Osteoblast (primary cell): ENCODE measurements around the gene MYO1A. TPM values are rescaled to one million over a fixed set of nuclear protein-coding genes. Genes with fewer than 3 reads are reported as not detected.

ENCODE experiments used
- DNase-seq: peaks from one replicate; pipeline ENCODE4 v3.0.0; 2011; ENCODE audit warnings: low spot score, mixed read lengths; ENCODE audit not compliant: insufficient read length; ENCODE audit errors: missing footprints
- H2AFZ ChIP-seq: 2 replicates; pipeline ENCODE4 v1.6.0; 2011; ENCODE audit warnings: mild to moderate bottlenecking, low read length
- H3K27ac ChIP-seq: 2 replicates; pipeline ENCODE4 v1.5.1; 2011; ENCODE audit warnings: mild to moderate bottlenecking, low read depth, low read length, moderate library complexity
- H3K27me3 ChIP-seq: 2 replicates; pipeline ENCODE4 v1.6.0; 2012; ENCODE audit warnings: mild to moderate bottlenecking, control low read depth, inconsistent platforms, low read length, moderate library complexity; ENCODE audit not compliant: insufficient read depth
- H3K36me3 ChIP-seq: 2 replicates; pipeline ENCODE4 v1.5.1; 2011; ENCODE audit warnings: mild to moderate bottlenecking, low read length, control low read depth, moderate library complexity; ENCODE audit not compliant: insufficient read depth
- H3K4me1 ChIP-seq: 2 replicates; pipeline ENCODE4 v1.5.1; 2011; ENCODE audit warnings: mild to moderate bottlenecking, low read length, control low read depth, moderate library complexity; ENCODE audit not compliant: insufficient read depth
- H3K4me2 ChIP-seq: 2 replicates; pipeline ENCODE4 v1.6.0; 2011; ENCODE audit warnings: mild to moderate bottlenecking, low read length; ENCODE audit not compliant: insufficient read depth
- H3K4me3 ChIP-seq: fragments of 200-600 bp; sonication (generic); 3 replicates; pipeline ENCODE4 v1.5.1; 2012; ENCODE audit warnings: mild to moderate bottlenecking, low read length, inconsistent platforms; ENCODE audit not compliant: insufficient read depth
- H3K79me2 ChIP-seq: 2 replicates; pipeline ENCODE4 v1.6.0; 2012; ENCODE audit warnings: mild to moderate bottlenecking, low read length, control low read depth, inconsistent platforms; ENCODE audit not compliant: insufficient read depth
- H3K9me3 ChIP-seq: 2 replicates; pipeline ENCODE4 v1.5.1; 2011; ENCODE audit warnings: low read depth, low read length, control low read depth
- H4K20me1 ChIP-seq: 2 replicates; pipeline ENCODE4 v1.6.0; 2012; ENCODE audit warnings: mild to moderate bottlenecking, low read length, control low read depth; ENCODE audit not compliant: insufficient read depth
- total RNA-seq: library from RNA; depleted of rRNA; stranded (reverse); fragments of >200 nt; gene quantifications from 2 replicates; pipeline ENCODE4 v1.2.3, GENCODE V29; 2012
- TF ChIP-seq, protein P1 (sequence below): IDR thresholded peaks from 2 replicates; pipeline ENCODE4 v1.5.1; 2011; ENCODE audit warnings: mild to moderate bottlenecking, low read depth, low read length, moderate library complexity; ENCODE audit errors: extremely low read depth

MYO1A gene
- total RNA-seq, 1 donor: not detected

- peak; percentile 67 for DNase-seq
- H3K27me3 ChIP-seq: no peaks in the 10 kb centered on the region
- H3K4me2 ChIP-seq: peak overlapping the region; percentile 33
- H3K4me3 ChIP-seq: no peak overlapping the region
- H3K79me2 ChIP-seq: peaks cover 41% of the 10 kb centered on the region
- peaks cover 47% of the 10 kb centered on the region for H4K20me1 ChIP-seq
- TF ChIP-seq, protein P1, sequence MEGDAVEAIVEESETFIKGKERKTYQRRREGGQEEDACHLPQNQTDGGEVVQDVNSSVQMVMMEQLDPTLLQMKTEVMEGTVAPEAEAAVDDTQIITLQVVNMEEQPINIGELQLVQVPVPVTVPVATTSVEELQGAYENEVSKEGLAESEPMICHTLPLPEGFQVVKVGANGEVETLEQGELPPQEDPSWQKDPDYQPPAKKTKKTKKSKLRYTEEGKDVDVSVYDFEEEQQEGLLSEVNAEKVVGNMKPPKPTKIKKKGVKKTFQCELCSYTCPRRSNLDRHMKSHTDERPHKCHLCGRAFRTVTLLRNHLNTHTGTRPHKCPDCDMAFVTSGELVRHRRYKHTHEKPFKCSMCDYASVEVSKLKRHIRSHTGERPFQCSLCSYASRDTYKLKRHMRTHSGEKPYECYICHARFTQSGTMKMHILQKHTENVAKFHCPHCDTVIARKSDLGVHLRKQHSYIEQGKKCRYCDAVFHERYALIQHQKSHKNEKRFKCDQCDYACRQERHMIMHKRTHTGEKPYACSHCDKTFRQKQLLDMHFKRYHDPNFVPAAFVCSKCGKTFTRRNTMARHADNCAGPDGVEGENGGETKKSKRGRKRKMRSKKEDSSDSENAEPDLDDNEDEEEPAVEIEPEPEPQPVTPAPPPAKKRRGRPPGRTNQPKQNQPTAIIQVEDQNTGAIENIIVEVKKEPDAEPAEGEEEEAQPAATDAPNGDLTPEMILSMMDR: no peak
- H3K4me1 ChIP-seq: peaks cover 60% of the 10 kb centered on the region
- peaks cover 77% of the 10 kb centered on the region for H3K36me3 ChIP-seq
- no peak overlapping the region for H2AFZ ChIP-seq
- H3K9me3 ChIP-seq: no peaks in the 10 kb centered on the region
- peak overlapping the region; percentile 64 for H3K27ac ChIP-seq
Measured at GRCh38 chr12:57094208-57095160, 44.6 kb upstream of the MYO1A start.

- Histone ChIP-seq H4K20me1 (peaks cover 48% of the 10 kb centered on the region), H3K4me2 (peak overlapping the region; percentile 56), H3K36me3 (peaks cover 68% of the 10 kb centered on the region), H3K9me3 (no peaks in the 10 kb centered on the region), H2AFZ (no peak overlapping the region), H3K79me2 (peaks cover 42% of the 10 kb centered on the region), H3K4me3 (peak overlapping the region; percentile 49), H3K4me1 (peaks cover 56% of the 10 kb centered on the region), H3K27ac (peak overlapping the region; percentile 65), H3K27me3 (no peaks in the 10 kb centered on the region)
- peak; percentile 99 for DNase-seq
- TF ChIP-seq, protein P1: peak; percentile 50
Measured at GRCh38 chr12:57093415-57094207, 43.7 kb upstream of the MYO1A start.

DNA sequence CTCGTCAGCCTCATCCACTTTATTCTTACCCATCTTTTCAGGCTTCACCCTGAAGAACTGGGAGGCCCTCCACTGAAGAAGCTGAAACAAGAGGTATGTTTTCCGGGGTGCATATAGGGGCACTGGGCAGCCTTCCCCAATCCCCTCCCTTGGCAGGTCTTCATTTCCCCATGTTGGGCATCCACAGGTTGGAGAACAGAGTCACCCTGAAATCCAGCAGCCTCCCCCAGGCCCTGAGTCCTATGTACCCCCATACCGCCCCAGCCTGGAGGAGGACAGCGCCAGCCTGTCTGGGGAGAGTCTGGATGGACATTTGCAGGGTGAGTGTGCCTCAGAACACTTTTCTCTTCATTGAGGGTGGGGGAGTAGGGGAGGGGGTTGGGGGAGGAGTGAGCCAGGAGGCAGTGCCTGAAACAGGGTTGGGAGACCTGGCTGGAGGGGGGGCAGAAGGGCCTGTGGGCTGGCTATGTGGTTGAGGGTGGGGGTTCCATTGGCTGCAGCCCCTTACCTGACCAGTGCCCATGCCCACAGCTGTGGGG, 43.0 kb upstream of the MYO1A start:
- DNase-seq: peak; percentile 39
- H3K4me3 ChIP-seq: no peak overlapping the region
- H3K79me2 ChIP-seq: peaks cover 42% of the 10 kb centered on the region
- H3K4me2 ChIP-seq: peak overlapping the region; percentile 99
- H2AFZ ChIP-seq: no peak overlapping the region
- H3K9me3 ChIP-seq: no peaks in the 10 kb centered on the region
- H3K4me1 ChIP-seq: peaks cover 55% of the 10 kb centered on the region
- H3K27ac ChIP-seq: peak overlapping the region; percentile 65
- H4K20me1 ChIP-seq: peaks cover 48% of the 10 kb centered on the region
- no peaks in the 10 kb centered on the region for H3K27me3 ChIP-seq
- TF ChIP-seq, protein P1: no peak
- H3K36me3 ChIP-seq: peaks cover 64% of the 10 kb centered on the region
